ENCODE results near the gene PLXNA4.

PLXNA4 gene

DNA sequence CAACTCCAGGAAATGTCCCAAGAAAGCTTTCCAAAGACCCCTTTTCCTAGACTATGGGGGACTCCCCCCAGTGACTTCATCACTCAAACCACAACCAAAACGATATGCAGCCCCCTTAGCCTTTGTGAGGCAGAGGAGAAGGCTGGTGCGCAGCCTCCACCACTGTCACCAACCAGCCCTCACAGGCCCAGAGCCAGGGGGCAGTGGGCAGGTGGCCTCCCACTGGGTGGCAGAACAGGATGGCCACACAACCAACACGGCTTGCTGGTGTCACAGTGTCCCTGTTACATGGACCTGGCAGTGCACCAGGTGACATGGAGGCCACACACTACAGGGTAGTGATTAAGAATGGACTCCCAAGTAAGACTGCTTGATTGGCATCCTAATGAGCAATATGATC lies 172.0 kb downstream of the PLXNA4 start:
- CTCF ChIA-PET, result no interaction called here
- Histone ChIP-seq H3K4me1 (ENCODE audit: control insufficient read depth, insufficient read depth, low read length) (0 out of 2 replicates have a peak, but pooled peaks cover 3% of the 10 kb centered on the region), H3K4me3 (ENCODE audit: low read depth, low read length) (no peak overlapping the region), H3K36me3 (ENCODE audit: control insufficient read depth in 2 of 2, insufficient read depth in 1 of 2, low read length in 2 of 2) (no peaks in the 10 kb centered on the region), H3K9me3 (ENCODE audit: control insufficient read depth, insufficient read depth, low read depth, low read length) (no peaks in the 10 kb centered on the region), H3K27ac (ENCODE audit: extremely low read depth, low read depth, low read length) (no peak overlapping the region)
- no peak for TF ChIP-seq ZNF585B (tag by site-specific recombination; IDR thresholded peaks at IDR 0.05)
- TF ChIP-seq ZNF174 (tag by site-specific recombination; IDR thresholded peaks at IDR 0.05), result no peak
- TF ChIP-seq, protein P1, sequence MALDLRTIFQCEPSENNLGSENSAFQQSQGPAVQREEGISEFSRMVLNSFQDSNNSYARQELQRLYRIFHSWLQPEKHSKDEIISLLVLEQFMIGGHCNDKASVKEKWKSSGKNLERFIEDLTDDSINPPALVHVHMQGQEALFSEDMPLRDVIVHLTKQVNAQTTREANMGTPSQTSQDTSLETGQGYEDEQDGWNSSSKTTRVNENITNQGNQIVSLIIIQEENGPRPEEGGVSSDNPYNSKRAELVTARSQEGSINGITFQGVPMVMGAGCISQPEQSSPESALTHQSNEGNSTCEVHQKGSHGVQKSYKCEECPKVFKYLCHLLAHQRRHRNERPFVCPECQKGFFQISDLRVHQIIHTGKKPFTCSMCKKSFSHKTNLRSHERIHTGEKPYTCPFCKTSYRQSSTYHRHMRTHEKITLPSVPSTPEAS (tag by site-specific recombination; IDR thresholded peaks at IDR 0.05), result no peak
- TF ChIP-seq HOXA7 (CRISPR knock-in tag; IDR thresholded peaks at IDR 0.05; ENCODE audit: borderline replicate concordance), result no peak
- TF ChIP-seq ZNF311 (tag by site-specific recombination; IDR thresholded peaks at IDR 0.05; ENCODE audit: borderline replicate concordance), result no peak
- no peak for TF ChIP-seq ZNF354C (tag by site-specific recombination; IDR thresholded peaks at IDR 0.05; ENCODE audit: borderline replicate concordance, low read depth)
- TF ChIP-seq, protein P2, sequence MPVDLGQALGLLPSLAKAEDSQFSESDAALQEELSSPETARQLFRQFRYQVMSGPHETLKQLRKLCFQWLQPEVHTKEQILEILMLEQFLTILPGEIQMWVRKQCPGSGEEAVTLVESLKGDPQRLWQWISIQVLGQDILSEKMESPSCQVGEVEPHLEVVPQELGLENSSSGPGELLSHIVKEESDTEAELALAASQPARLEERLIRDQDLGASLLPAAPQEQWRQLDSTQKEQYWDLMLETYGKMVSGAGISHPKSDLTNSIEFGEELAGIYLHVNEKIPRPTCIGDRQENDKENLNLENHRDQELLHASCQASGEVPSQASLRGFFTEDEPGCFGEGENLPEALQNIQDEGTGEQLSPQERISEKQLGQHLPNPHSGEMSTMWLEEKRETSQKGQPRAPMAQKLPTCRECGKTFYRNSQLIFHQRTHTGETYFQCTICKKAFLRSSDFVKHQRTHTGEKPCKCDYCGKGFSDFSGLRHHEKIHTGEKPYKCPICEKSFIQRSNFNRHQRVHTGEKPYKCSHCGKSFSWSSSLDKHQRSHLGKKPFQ (tag by site-specific recombination; IDR thresholded peaks at IDR 0.05), result no peak
- TF ChIP-seq KLF8 (tag by site-specific recombination; IDR thresholded peaks at IDR 0.05), result no peak
- TF ChIP-seq OVOL3 (tag by site-specific recombination; IDR thresholded peaks at IDR 0.05), result no peak
- no peak for TF ChIP-seq ZNF521 (tag by site-specific recombination; IDR thresholded peaks at IDR 0.05)
- no peak for TF ChIP-seq ZNF701 (tag by site-specific recombination; IDR thresholded peaks at IDR 0.05)
- TF ChIP-seq, protein P3, sequence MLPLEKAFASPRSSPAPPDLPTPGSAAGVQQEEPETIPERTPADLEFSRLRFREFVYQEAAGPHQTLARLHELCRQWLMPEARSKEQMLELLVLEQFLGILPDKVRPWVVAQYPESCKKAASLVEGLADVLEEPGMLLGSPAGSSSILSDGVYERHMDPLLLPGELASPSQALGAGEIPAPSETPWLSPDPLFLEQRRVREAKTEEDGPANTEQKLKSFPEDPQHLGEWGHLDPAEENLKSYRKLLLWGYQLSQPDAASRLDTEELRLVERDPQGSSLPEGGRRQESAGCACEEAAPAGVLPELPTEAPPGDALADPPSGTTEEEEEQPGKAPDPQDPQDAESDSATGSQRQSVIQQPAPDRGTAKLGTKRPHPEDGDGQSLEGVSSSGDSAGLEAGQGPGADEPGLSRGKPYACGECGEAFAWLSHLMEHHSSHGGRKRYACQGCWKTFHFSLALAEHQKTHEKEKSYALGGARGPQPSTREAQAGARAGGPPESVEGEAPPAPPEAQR (tag by site-specific recombination; IDR thresholded peaks at IDR 0.05), result no peak
- no peak for TF ChIP-seq ZNF776 (tag by site-specific recombination; IDR thresholded peaks at IDR 0.05; ENCODE audit: borderline replicate concordance)
- no peak for TF ChIP-seq ZNF792 (tag by site-specific recombination; IDR thresholded peaks at IDR 0.05)
- no peak for TF ChIP-seq ZNF501 (tag by site-specific recombination; IDR thresholded peaks at IDR 0.05)
- TF ChIP-seq ZFP37 (tag by site-specific recombination; IDR thresholded peaks at IDR 0.05), result no peak
- TF ChIP-seq ZNF621 (tag by site-specific recombination; IDR thresholded peaks at IDR 0.05), result no peak
- POLR2A ChIA-PET, result no interaction called here

DNA sequence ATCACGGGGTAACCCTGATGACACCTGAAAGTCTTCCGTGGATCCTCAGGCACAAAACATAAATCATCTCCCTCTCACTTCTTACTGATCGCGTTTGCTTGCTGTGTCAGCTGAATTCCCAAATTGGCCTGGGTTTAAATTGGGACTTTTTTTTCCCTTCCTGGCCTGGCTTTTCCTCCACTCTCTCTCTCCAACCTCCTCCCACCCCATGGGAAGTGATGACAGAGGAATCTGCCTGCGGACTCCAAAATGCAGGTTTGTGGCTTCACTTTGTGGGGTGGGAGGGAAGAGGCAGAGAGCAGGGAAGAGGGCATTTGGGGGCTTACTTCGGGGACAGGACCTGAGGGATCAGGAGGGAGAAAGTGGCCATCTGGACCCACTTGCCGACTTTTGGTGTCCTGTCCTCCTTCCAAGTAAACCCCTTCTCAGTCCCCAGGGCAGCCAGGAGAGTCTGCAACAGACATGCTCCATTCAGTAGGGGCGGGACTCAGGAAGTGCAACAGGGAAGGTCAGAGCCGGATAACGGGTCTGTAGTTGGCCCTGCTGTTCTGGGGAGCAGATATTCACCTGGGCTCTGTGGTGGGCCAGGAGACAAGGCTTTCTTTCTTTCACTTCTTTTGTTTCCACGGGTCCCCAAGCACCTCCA lies 172.7 kb downstream of the PLXNA4 start:
- Histone ChIP-seq H3K4me1 (ENCODE audit: control insufficient read depth, insufficient read depth, low read length) (0 out of 2 replicates have a peak, but pooled peaks cover 3% of the 10 kb centered on the region), H3K4me3 (ENCODE audit: low read depth, low read length) (no peak overlapping the region), H3K27ac (ENCODE audit: extremely low read depth, low read depth, low read length) (no peak overlapping the region), H3K9me3 (ENCODE audit: control insufficient read depth, insufficient read depth, low read depth, low read length) (no peaks in the 10 kb centered on the region), H3K36me3 (ENCODE audit: control insufficient read depth in 2 of 2, insufficient read depth in 1 of 2, low read length in 2 of 2) (no peaks in the 10 kb centered on the region)
- CTCF ChIA-PET, result interaction anchor here (0.6 kb wide), 1 partner anchor 748 kb away, joined by 3 read pairs; no protein-coding TSS in a partner anchor
- POLR2A ChIA-PET, result no interaction called here
- TF ChIP-seq ZNF544 (tag by site-specific recombination; IDR thresholded peaks at IDR 0.05) (no peak), YY2 (tag by site-specific recombination; IDR thresholded peaks at IDR 0.05) (no peak), ZBTB1 (tag by site-specific recombination; IDR thresholded peaks at IDR 0.05) (no peak), REPIN1 (tag by site-specific recombination; IDR thresholded peaks at IDR 0.05; ENCODE audit: low read depth) (no peak), ZNF664 (tag by site-specific recombination; IDR thresholded peaks at IDR 0.05) (no peak), ZNF529 (tag by site-specific recombination; IDR thresholded peaks at IDR 0.05; ENCODE audit: insufficient replicate concordance) (no peak), ZNF169 (tag by site-specific recombination; IDR thresholded peaks at IDR 0.05) (no peak)
- TF ChIP-seq, protein P4, sequence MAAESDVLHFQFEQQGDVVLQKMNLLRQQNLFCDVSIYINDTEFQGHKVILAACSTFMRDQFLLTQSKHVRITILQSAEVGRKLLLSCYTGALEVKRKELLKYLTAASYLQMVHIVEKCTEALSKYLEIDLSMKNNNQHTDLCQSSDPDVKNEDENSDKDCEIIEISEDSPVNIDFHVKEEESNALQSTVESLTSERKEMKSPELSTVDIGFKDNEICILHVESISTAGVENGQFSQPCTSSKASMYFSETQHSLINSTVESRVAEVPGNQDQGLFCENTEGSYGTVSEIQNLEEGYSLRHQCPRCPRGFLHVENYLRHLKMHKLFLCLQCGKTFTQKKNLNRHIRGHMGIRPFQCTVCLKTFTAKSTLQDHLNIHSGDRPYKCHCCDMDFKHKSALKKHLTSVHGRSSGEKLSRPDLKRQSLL (tag by site-specific recombination; IDR thresholded peaks at IDR 0.05), result no peak
- TF ChIP-seq, protein P5, sequence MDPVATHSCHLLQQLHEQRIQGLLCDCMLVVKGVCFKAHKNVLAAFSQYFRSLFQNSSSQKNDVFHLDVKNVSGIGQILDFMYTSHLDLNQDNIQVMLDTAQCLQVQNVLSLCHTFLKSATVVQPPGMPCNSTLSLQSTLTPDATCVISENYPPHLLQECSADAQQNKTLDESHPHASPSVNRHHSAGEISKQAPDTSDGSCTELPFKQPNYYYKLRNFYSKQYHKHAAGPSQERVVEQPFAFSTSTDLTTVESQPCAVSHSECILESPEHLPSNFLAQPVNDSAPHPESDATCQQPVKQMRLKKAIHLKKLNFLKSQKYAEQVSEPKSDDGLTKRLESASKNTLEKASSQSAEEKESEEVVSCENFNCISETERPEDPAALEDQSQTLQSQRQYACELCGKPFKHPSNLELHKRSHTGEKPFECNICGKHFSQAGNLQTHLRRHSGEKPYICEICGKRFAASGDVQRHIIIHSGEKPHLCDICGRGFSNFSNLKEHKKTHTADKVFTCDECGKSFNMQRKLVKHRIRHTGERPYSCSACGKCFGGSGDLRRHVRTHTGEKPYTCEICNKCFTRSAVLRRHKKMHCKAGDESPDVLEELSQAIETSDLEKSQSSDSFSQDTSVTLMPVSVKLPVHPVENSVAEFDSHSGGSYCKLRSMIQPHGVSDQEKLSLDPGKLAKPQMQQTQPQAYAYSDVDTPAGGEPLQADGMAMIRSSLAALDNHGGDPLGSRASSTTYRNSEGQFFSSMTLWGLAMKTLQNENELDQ (tag by site-specific recombination; IDR thresholded peaks at IDR 0.05; ENCODE audit: low read depth), result no peak
- TF ChIP-seq, protein P3 (tag by site-specific recombination; IDR thresholded peaks at IDR 0.05), result no peak

All from HEK293 (cell line).